Brain microvascular endothelial cell (primary cell): ENCODE data around the gene TNFRSF11A.

Source experiments
- DNase-seq: peaks from one replicate; pipeline ENCODE4 v3.0.0-alpha.2; 2020
- H3K27ac ChIP-seq: fragments of 250-450 bp; sonication (Bioruptor Pico); 2 replicates; pipeline ENCODE4 v1.5.1; 2020; ENCODE audit warnings: mild to moderate bottlenecking, moderate library complexity
- H3K27me3 ChIP-seq: fragments of 250-450 bp; sonication (Bioruptor Pico); replicated peaks from 2 replicates; pipeline ENCODE4 v1.5.1; 2020; ENCODE audit warnings: mild to moderate bottlenecking
- H3K36me3 ChIP-seq: fragments of 250-450 bp; sonication (Bioruptor Pico); replicated peaks from 2 replicates; pipeline ENCODE4 v1.5.1; 2020; ENCODE audit warnings: mild to moderate bottlenecking
- H3K4me3 ChIP-seq: 2 replicates; pipeline ENCODE4 v1.5.1; 2011; ENCODE audit warnings: low read depth, mild to moderate bottlenecking, control low read depth, low read length, moderate library complexity
- in situ Hi-C: cut with HindIII; loops from 2 replicates; pipeline ENCODE4 v1.10.0; 2017; ENCODE audit warnings: low sequenced_read_pairs, low pct_ligation_motif_present
- TF ChIP-seq, protein P1 (sequence below): IDR thresholded peaks from 2 replicates; pipeline ENCODE4 v1.5.1; 2011; ENCODE audit warnings: low read depth, mild to moderate bottlenecking, moderate library complexity, low read length, control low read depth, inconsistent platforms; ENCODE audit errors: missing control alignments

Gene TNFRSF11A

DNA sequence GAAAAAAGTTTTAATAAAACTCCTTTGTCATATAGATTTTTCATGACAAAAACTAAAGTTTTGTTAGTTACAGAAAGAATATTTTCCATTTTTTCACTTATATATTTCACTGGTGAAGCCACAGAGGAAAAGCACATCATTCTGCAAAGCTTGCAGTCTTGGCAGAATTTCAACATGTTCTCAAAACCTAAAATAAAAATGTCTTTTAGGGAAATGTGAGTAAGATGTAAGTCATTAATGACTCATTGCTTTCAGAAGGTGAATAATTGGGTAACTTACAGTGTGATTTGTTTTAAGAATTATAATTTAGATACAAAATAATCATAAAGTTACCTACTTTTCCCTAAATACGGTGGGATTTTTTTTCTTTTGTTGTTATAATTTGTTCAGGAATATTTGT lies 43.4 kb upstream of the TNFRSF11A start:
- peak; percentile 48 for DNase-seq
- Histone ChIP-seq H3K36me3 (peaks cover 6% of the 10 kb centered on the region), H3K27me3 (no peaks in the 10 kb centered on the region), H3K4me3 (no peak overlapping the region), H3K27ac (peak overlapping the region; percentile 65)
- TF ChIP-seq, protein P1, sequence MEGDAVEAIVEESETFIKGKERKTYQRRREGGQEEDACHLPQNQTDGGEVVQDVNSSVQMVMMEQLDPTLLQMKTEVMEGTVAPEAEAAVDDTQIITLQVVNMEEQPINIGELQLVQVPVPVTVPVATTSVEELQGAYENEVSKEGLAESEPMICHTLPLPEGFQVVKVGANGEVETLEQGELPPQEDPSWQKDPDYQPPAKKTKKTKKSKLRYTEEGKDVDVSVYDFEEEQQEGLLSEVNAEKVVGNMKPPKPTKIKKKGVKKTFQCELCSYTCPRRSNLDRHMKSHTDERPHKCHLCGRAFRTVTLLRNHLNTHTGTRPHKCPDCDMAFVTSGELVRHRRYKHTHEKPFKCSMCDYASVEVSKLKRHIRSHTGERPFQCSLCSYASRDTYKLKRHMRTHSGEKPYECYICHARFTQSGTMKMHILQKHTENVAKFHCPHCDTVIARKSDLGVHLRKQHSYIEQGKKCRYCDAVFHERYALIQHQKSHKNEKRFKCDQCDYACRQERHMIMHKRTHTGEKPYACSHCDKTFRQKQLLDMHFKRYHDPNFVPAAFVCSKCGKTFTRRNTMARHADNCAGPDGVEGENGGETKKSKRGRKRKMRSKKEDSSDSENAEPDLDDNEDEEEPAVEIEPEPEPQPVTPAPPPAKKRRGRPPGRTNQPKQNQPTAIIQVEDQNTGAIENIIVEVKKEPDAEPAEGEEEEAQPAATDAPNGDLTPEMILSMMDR = no peak
- in situ Hi-C loops = no loop called here

DNA sequence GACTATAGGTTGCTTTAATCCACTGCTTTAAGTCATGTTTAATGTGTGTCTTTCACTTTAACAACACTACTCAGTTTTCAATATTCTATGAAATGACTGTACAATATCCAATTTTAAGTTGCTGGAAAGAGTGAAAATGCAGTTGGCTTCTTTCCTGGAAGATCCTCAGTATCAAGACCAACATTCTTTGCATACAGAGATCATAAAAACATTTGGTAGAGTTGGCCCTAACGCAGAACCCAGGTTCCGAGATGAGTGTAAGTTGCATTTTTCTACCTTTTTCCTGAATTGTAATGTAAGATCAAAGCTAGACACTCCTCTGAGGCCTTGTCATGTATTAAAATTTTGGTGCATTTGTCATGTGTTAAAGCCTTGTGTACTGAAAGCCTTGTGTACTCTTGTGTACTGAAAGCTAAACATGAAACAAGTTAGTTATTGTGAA lies 42.9 kb upstream of the TNFRSF11A start:
- TF ChIP-seq, protein P1 = no peak
- peak; percentile 58 for DNase-seq
- in situ Hi-C loops = no loop called here
- Histone ChIP-seq H3K4me3 (no peak overlapping the region), H3K27ac (peak overlapping the region; percentile 65), H3K36me3 (peaks cover 6% of the 10 kb centered on the region), H3K27me3 (no peaks in the 10 kb centered on the region)

DNA sequence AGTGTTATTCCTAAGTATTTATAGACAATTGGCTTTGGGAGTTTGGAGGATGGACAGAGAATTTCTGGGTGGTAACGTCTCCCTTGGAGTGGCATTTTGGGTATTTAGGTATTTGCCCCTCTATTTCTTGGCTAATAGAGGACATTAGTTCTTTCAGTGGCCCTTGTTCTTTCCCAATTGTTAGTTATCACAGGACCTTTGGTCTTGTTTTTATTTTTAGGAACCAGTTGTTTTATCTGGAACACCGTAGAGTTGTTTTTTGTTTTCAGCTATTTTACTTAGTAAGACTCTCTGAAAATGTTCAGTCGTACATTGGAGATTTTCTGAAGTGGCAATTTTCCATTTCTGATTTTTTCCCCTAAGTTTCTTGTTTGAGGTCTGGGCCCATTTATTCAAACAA lies 40.5 kb upstream of the TNFRSF11A start:
- DNase-seq = no peak
- no peaks in the 10 kb centered on the region for H3K27me3 ChIP-seq
- no peak overlapping the region for H3K27ac ChIP-seq
- in situ Hi-C loops = no loop called here
- peaks cover 6% of the 10 kb centered on the region for H3K36me3 ChIP-seq
- H3K4me3 ChIP-seq = no peak overlapping the region
- TF ChIP-seq, protein P1 = no peak

DNA sequence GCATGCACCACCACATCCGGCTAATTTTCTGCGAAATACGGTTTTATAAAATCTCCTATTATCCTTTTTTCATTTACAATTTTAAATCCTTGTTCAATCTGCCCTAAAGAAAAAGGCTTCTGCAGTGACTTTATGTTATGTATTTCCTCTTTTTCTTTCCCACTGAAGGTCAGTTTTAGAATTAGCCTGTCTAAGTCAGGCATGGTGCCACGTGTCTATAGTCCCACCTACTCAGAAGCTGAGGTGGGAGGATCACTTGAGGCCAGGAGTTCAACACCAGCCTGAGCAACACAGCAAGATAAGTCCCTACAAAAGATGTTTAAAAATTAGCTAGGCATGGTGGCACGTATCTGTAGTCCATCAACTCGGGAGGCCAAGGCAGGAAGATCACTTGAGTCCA lies 39.8 kb upstream of the TNFRSF11A start:
- peaks cover 6% of the 10 kb centered on the region for H3K36me3 ChIP-seq
- DNase-seq = no peak
- no peak overlapping the region for H3K27ac ChIP-seq
- H3K27me3 ChIP-seq = no peaks in the 10 kb centered on the region
- no peak overlapping the region for H3K4me3 ChIP-seq
- TF ChIP-seq, protein P1 = no peak
- in situ Hi-C loops = no loop called here

DNA sequence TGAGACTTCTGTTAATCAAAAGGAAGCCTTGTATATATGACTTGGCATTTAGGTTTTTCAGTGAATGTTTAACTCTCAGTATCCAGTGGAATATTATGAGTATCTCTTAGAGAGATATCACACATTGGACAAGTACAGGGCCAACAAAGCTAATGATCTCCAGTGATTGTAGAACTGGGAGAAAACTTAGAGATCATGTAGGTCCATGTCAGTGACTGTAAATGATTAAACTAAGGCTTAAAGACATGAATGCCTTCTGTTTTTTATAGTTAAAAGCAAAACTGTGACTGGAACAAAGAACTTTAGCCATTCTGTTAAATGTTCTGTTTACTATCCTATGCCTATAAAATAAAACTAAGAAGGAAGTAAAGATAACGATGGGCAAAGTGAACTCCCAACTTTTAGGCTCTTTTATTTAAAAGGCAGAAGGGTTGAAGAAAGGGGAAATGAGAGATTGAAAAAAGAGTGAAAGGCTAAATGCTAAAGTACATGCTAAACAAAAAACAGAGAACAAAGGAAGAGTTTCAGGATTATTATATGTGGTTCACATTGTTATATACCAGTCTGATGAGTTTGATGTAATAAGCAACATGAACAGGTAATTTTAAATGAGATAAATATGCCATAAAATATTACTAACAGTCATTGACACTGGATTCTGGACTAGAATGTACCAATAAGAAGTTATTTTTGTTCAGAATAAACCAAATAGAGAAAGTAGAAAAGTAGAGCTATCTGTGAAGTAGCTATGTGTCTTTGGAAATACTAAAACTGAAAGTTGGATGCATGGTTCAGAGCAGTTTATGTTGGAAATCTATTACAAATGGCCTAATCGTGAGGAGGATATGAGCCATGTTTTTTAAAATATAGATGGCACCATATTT lies 37.1 kb upstream of the TNFRSF11A start:
- H3K4me3 ChIP-seq = no peak overlapping the region
- H3K36me3 ChIP-seq = peaks cover 8% of the 10 kb centered on the region
- no peak for DNase-seq
- TF ChIP-seq, protein P1 = no peak
- no peak overlapping the region for H3K27ac ChIP-seq
- H3K27me3 ChIP-seq = no peaks in the 10 kb centered on the region
- in situ Hi-C loops = no loop called here
